Spleen (tissue), 11 donors: ENCODE data around the gene KCNK6. TPM values are rescaled to one million over a fixed set of nuclear protein-coding genes. Genes with fewer than 3 reads are reported as not detected.

ENCODE experiments used
- DNase-seq: peaks from one replicate; pipeline ENCODE4 v3.0.0-alpha.2; 2020
- H3K27ac ChIP-seq, 8 donors: fragments of 200-600 bp; sonication (generic) in 7 of 8; 1 replicate in 4 of 8; 2 replicates in 4 of 8; pipeline versions ENCODE4 v1.5.0 to v1.8.0; 2016 to 2021; ENCODE audit warnings: inconsistent platforms in 4 of 8, mild to moderate bottlenecking in 4 of 8, moderate library complexity in 1 of 8
- H3K27me3 ChIP-seq, 7 donors: fragments of 200-600 bp; sonication (generic) in 6 of 7; replicated peaks in 1 of 7; 1 replicate in 4 of 7; 2 replicates in 3 of 7; pipeline versions ENCODE4 v1.5.0 to v1.8.0; 2016 to 2021; ENCODE audit warnings: inconsistent platforms in 3 of 7, mild to moderate bottlenecking in 1 of 7
- H3K36me3 ChIP-seq, 6 donors: fragments of 200-600 bp; sonication (generic) in 5 of 6; 1 replicate in 4 of 6; 2 replicates in 2 of 6; pipeline versions ENCODE4 v1.5.0 to v1.8.0; 2016 to 2021; ENCODE audit warnings: inconsistent platforms in 2 of 6
- H3K4me1 ChIP-seq, 6 donors: fragments of 200-600 bp; sonication (generic) in 5 of 6; 1 replicate in 3 of 6; 2 replicates in 3 of 6; pipeline versions ENCODE4 v1.5.0 to v1.8.0; 2016 to 2021; ENCODE audit warnings: inconsistent platforms in 3 of 6
- H3K4me3 ChIP-seq, 8 donors: fragments of 200-600 bp; sonication (generic) in 7 of 8; 1 replicate in 4 of 8; 2 replicates in 4 of 8; pipeline versions ENCODE4 v1.5.0 to v1.8.0; 2016 to 2021; ENCODE audit warnings: inconsistent platforms in 4 of 8, mild to moderate bottlenecking in 4 of 8, moderate library complexity in 2 of 8
- H3K9me3 ChIP-seq, 8 donors: fragments of 200-600 bp; sonication (generic) in 7 of 8; 1 replicate in 4 of 8; 2 replicates in 4 of 8; pipeline versions ENCODE4 v1.5.0 to v1.8.0; 2016 to 2021; ENCODE audit warnings: inconsistent platforms in 4 of 8
- CTCF ChIP-seq, 11 experiments: fragments of 200-600 bp in 7 of 11; fragments of 450-650 bp in 4 of 11; sonication (generic) in 4 of 11; IDR thresholded peaks in 8 of 11; conservative IDR thresholded peaks in 3 of 11; 1 replicate in 7 of 11; 2 replicates in 4 of 11; pipeline versions ENCODE4 v1.4.0 to v1.8.0; 2016 to 2021; ENCODE audit warnings: antibody characterized with exemption in 11 of 11, inconsistent platforms in 4 of 11, mild to moderate bottlenecking in 1 of 11
- POLR2A ChIP-seq, 3 donors: fragments of 450-650 bp; IDR thresholded peaks; one replicate each; pipeline ENCODE4 v1.5.1; 2017; ENCODE audit warnings: antibody characterized with exemption in 3 of 3, mild to moderate bottlenecking in 1 of 3
- POLR2AphosphoS5 ChIP-seq, 3 donors: sonication (generic); formaldehyde crosslinking; IDR thresholded peaks; one replicate each; pipeline ENCODE4 v1.5.1; 2017; ENCODE audit warnings: antibody characterized with exemption in 3 of 3
- WGBS, 5 donors: extraction: QIAGEN DNeasy Blood & Tissue Kit in 3 of 5; methylation state at CpG; one replicate each; pipeline versions ENCODE4 v1.1.5 to v1.1.7; 2013 to 2018; 5-methylcytosine and 5-hydroxymethylcytosine counted together
- intact Hi-C: fragments of 100-400 bp; cut with DNase I; formaldehyde crosslinking; loops from one replicate; pipeline ENCODE4 v1.15.0; 2023; ENCODE audit warnings: low total_unique reads
- polyA plus RNA-seq, 3 donors: library from polyadenylated mRNA; stranded (reverse); fragments of 200-250 nt; gene quantifications; one replicate each; pipeline ENCODE4 v1.2.1, GENCODE V29; 2013
- total RNA-seq, 7 donors: library from RNA; depleted of rRNA in 3 of 7; stranded (reverse); fragments of >200 nt in 3 of 7; fragmentation: NEBNext Ultra II Directional in 4 of 7; extraction: Animal tissue kit (Norgen Biotek cat#: 25700) in 4 of 7; gene quantifications; one replicate each; pipeline versions ENCODE4 v1.1.0 to v1.2.1, GENCODE V29; 2016 to 2021
- donor health status: healthy with polysubstance abuse.
- donor health status: DM: no; HTN: no; CAD: no; lungs with moderate emphysema.
- donor health status: DM: no; HTN: no; CAD: no.
- donor health status: Bipolar disorder and iron deficiency.
- donor health status: healthy.
- donor health status: DM: no; HTN: no; CAD: no.
- donor health status: DM: yes; HTN: yes; CAD: no.

The KCNK6 gene
- total and polyA plus RNA-seq, 10 donors, result 3.8 to 25.9 (median 13.6) TPM

GRCh38 chr19:38316477-38317067, 3.1 kb upstream of the KCNK6 start:
- DNase-seq, result no peak
- peak overlapping the region; percentile 72 to 93 (median 90) for H3K27ac ChIP-seq
- TF ChIP-seq POLR2A (IDR thresholded peaks at IDR 0.05) (no peak), POLR2AphosphoS5 (IDR thresholded peaks at IDR 0.05) (no peak)
- no peaks in the 10 kb centered on the region for H3K9me3 ChIP-seq
- intact Hi-C loops, result no loop called here
- no peaks in the 10 kb centered on the region for H3K36me3 ChIP-seq
- H3K4me1 ChIP-seq, result peaks cover 29 to 92% (median 60%) of the 10 kb centered on the region in 6 donors
- H3K4me3 ChIP-seq, result peak overlapping the region; percentile 6 to 78 (median 56)
- no peaks in the 10 kb centered on the region for H3K27me3 ChIP-seq
- WGBS, 5 donors, result 20 to 27% (median 25%) methylated on average over 8 of the region's 8 CpGs

- TF ChIP-seq POLR2AphosphoS5 (IDR thresholded peaks at IDR 0.05) (peak in 2 of 3 donors; percentile 42 to 86), CTCF (IDR thresholded peaks at IDR 0.05 in 8 of 11, conservative IDR thresholded peaks at IDR 0.05 in 3 of 11) (no peak), POLR2A (IDR thresholded peaks at IDR 0.05) (no peak)
- Histone ChIP-seq H3K27ac (peak overlapping the region; percentile 72 to 93 (median 90)), H3K4me1 (peaks cover 35 to 97% (median 65%) of the 10 kb centered on the region in 6 donors), H3K36me3 (no peaks in the 10 kb centered on the region), H3K27me3 (no peaks in the 10 kb centered on the region), H3K4me3 (peak overlapping the region; percentile 0 to 78 (median 56)), H3K9me3 (no peaks in the 10 kb centered on the region)
- 9 to 19% (median 11%) methylated on average over 11 of the region's 11 CpGs for WGBS, 5 donors
- intact Hi-C loops, result no loop called here
- peak; percentile 82 for DNase-seq
Observed at GRCh38 chr19:38317104-38317612, 2.5 kb upstream of the KCNK6 start.

GRCh38 chr19:38318660-38319059, 985 bp upstream of the KCNK6 start:
- 30 to 48% (median 35%) methylated on average over 6 of the region's 6 CpGs for WGBS, 5 donors

GRCh38 chr19:38320969-38321339, 1.3 kb downstream of the KCNK6 start:
- intact Hi-C loops, result no loop called here
- Histone ChIP-seq H3K9me3 (no peaks in the 10 kb centered on the region), H3K36me3 (peaks cover 0 to 33% (median 11%) of the 10 kb centered on the region in 6 donors), H3K27me3 (no peaks in the 10 kb centered on the region), H3K4me1 (peaks cover 33 to 86% (median 69%) of the 10 kb centered on the region in 6 donors), H3K27ac (peak overlapping the region in 7 of 8 donors; percentile 84 to 93 (median 86)), H3K4me3 (peak overlapping the region in 7 of 8 donors; percentile 64 to 85 (median 71))
- 80 to 88% (median 84%) methylated on average over 3 of the region's 3 CpGs for WGBS, 5 donors
- no peak for DNase-seq
- TF ChIP-seq POLR2A (IDR thresholded peaks at IDR 0.05) (no peak), CTCF (IDR thresholded peaks at IDR 0.05 in 8 of 11, conservative IDR thresholded peaks at IDR 0.05 in 3 of 11) (no peak), POLR2AphosphoS5 (IDR thresholded peaks at IDR 0.05) (no peak)

More at GRCh38 chr19:38318660-38319059, 985 bp upstream of the KCNK6 start:
- no peaks in the 10 kb centered on the region for H3K27me3 ChIP-seq
- no peak for DNase-seq
- H3K4me1 ChIP-seq, result peaks cover 36 to 97% (median 75%) of the 10 kb centered on the region in 6 donors
- intact Hi-C loops, result no loop called here
- H3K27ac ChIP-seq, result peak overlapping the region in 5 of 8 donors; percentile 84 to 93 (median 86)
- H3K36me3 ChIP-seq, result peaks cover 0 to 11% (median 0%) of the 10 kb centered on the region in 6 donors
- TF ChIP-seq CTCF (IDR thresholded peaks at IDR 0.05 in 8 of 11, conservative IDR thresholded peaks at IDR 0.05 in 3 of 11) (no peak), POLR2A (IDR thresholded peaks at IDR 0.05) (no peak), POLR2AphosphoS5 (IDR thresholded peaks at IDR 0.05) (peak in 1 of 3 donors; percentile 18)
- no peaks in the 10 kb centered on the region for H3K9me3 ChIP-seq
- peak overlapping the region in 5 of 8 donors; percentile 64 to 74 (median 69) for H3K4me3 ChIP-seq
